H1 (cell line): ENCODE data around the gene WIPI1. TPM values are rescaled to one million over a fixed set of nuclear protein-coding genes. Genes with fewer than 3 reads are reported as not detected.
A peak's percentile ranks its signal among the peaks of the same experiment; 100 is the strongest.

Experiments
- CTCF ChIA-PET: fragments of 300-600 bp; sonication (Branson Sonifier 250); formaldehyde crosslinking; loops from one replicate; lab custom pipeline; 2021; ENCODE audit not compliant: partially characterized antibody; lab: Charles Lee
- POLR2A ChIA-PET: fragments of 300-600 bp; sonication (Branson Sonifier 250); formaldehyde crosslinking; loops from one replicate; lab custom pipeline; 2021; ENCODE audit warnings: inconsistent platforms; ENCODE audit not compliant: partially characterized antibody; lab: Charles Lee
- DNase-seq, 2 experiments: peaks; one replicate each; pipeline versions ENCODE4 v3.0.0 to v3.0.0-alpha.2; 2010 to 2022; ENCODE audit warnings: low spot score in 2 of 2, low read depth in 1 of 2, mixed read lengths in 1 of 2
- FAIRE-seq: peaks from 2 replicates; lab custom pipeline; 2011; peaks lifted over from hg19 to GRCh38; lab: Jason Lieb, UNC
- H2AFZ ChIP-seq: 2 replicates; pipeline ENCODE4 v1.8.1; 2012; ENCODE audit warnings: low read length, inconsistent platforms
- H2AK5ac ChIP-seq: 2 replicates; pipeline ENCODE4 v1.6.1; 2013; ENCODE audit warnings: low read depth, low read length
- H2BK120ac ChIP-seq: replicated peaks from 2 replicates; pipeline ENCODE3; 2013; ENCODE audit warnings: low read depth, low read length, inconsistent platforms
- H2BK12ac ChIP-seq: 2 replicates; pipeline ENCODE4 v1.6.1; 2013; ENCODE audit warnings: low read depth, low read length
- H2BK15ac ChIP-seq: 2 replicates; pipeline ENCODE4 v1.6.1; 2013; ENCODE audit warnings: low read length
- H2BK20ac ChIP-seq: 2 replicates; pipeline ENCODE4 v1.6.1; 2013; ENCODE audit warnings: low read length
- H2BK5ac ChIP-seq: 2 replicates; pipeline ENCODE4 v1.6.1; 2013; ENCODE audit warnings: low read depth, low read length
- H3K14ac ChIP-seq: 2 replicates; pipeline ENCODE4 v1.6.1; 2013; ENCODE audit warnings: inconsistent platforms; ENCODE audit not compliant: insufficient read length
- H3K18ac ChIP-seq: 2 replicates; pipeline ENCODE4 v1.6.1; 2013; ENCODE audit warnings: low read length; ENCODE audit errors: extremely low read depth
- H3K23ac ChIP-seq: 2 replicates; pipeline ENCODE4 v1.6.1; 2013; ENCODE audit warnings: inconsistent platforms; ENCODE audit not compliant: insufficient read length
- H3K23me2 ChIP-seq: 2 replicates; pipeline ENCODE4 v1.6.1; 2013; ENCODE audit warnings: low read depth, low read length
- H3K27ac ChIP-seq: 2 replicates; pipeline ENCODE4 v1.6.1; 2011; ENCODE audit warnings: low read depth, low read length, inconsistent platforms
- H3K27me3 ChIP-seq, 4 experiments: replicated peaks in 1 of 4; 1 replicate in 1 of 4; 2 replicates in 3 of 4; pipeline versions ENCODE4 v1.6.1 to v1.8.1; 2011 to 2013; ENCODE audit warnings: low read length in 3 of 4, mild to moderate bottlenecking in 3 of 4, inconsistent platforms in 2 of 4, mixed read lengths in 2 of 4, moderate library complexity in 1 of 4; ENCODE audit not compliant: control insufficient read depth in 3 of 4, insufficient read depth in 3 of 4; ENCODE audit errors: extremely low read depth in 1 of 4
- H3K36me3 ChIP-seq, 4 experiments: 2 replicates each; pipeline versions ENCODE4 v1.6.1 to v1.8.1; 2011 to 2013; ENCODE audit warnings: mild to moderate bottlenecking in 4 of 4, low read length in 3 of 4, moderate library complexity in 2 of 4, control low read depth in 1 of 4, inconsistent platforms in 1 of 4; ENCODE audit not compliant: insufficient read depth in 4 of 4, control insufficient read depth in 2 of 4
- H3K4ac ChIP-seq: replicated peaks from 2 replicates; pipeline ENCODE3; 2013; ENCODE audit warnings: low read length, low read depth, mixed read lengths, inconsistent platforms; ENCODE audit not compliant: insufficient read length
- H3K4me1 ChIP-seq, 4 experiments: replicated peaks in 1 of 4; 1 replicate in 1 of 4; 2 replicates in 3 of 4; pipeline versions ENCODE4 v1.6.1 to v1.8.1; 2011 to 2013; ENCODE audit warnings: low read length in 3 of 4, inconsistent platforms in 2 of 4, mixed read lengths in 1 of 4; ENCODE audit not compliant: insufficient read depth in 4 of 4, control insufficient read depth in 3 of 4
- H3K4me2 ChIP-seq, 2 experiments: 2 replicates each; pipeline versions ENCODE4 v1.6.1 to v1.8.1; 2011 to 2013; ENCODE audit warnings: low read depth in 2 of 2, low read length in 2 of 2, control low read depth in 1 of 2, inconsistent platforms in 1 of 2, mild to moderate bottlenecking in 1 of 2; ENCODE audit not compliant: insufficient read depth in 1 of 2
- H3K4me3 ChIP-seq, 4 experiments: fragments of 200-600, 300-600 bp in 1 of 4; sonication (generic), shearing (Covaris generic), sonication (Bioruptor Twin) in 1 of 4; 2 replicates each; pipeline versions ENCODE4 v1.5.1 to v1.8.1; 2011 to 2016; ENCODE audit warnings: low read length in 4 of 4, low read depth in 3 of 4, control low read depth in 2 of 4, inconsistent platforms in 2 of 4, mild to moderate bottlenecking in 2 of 4, mixed read lengths in 1 of 4, moderate library complexity in 1 of 4; ENCODE audit not compliant: insufficient read depth in 2 of 4; ENCODE audit errors: extremely low read depth in 1 of 4
- H3K56ac ChIP-seq: replicated peaks from 2 replicates; pipeline ENCODE3; 2013; ENCODE audit warnings: low read depth, mild to moderate bottlenecking, mixed read lengths, low read length, inconsistent platforms; ENCODE audit not compliant: insufficient read length
- H3K79me1 ChIP-seq: 2 replicates; pipeline ENCODE4 v1.6.1; 2013; ENCODE audit warnings: low read depth, low read length, control low read depth
- H3K79me2 ChIP-seq, 2 experiments: 2 replicates each; pipeline versions ENCODE4 v1.6.1 to v1.8.1; 2012 to 2013; ENCODE audit warnings: low read length in 2 of 2, mild to moderate bottlenecking in 2 of 2, inconsistent platforms in 1 of 2; ENCODE audit not compliant: insufficient read depth in 2 of 2, control insufficient read depth in 1 of 2
- H3K9ac ChIP-seq, 4 experiments: replicated peaks in 1 of 4; 1 replicate in 1 of 4; 2 replicates in 3 of 4; pipeline versions ENCODE4 v1.6.1 to v1.8.1; 2011 to 2013; ENCODE audit warnings: low read depth in 3 of 4, low read length in 3 of 4, control low read depth in 2 of 4, mild to moderate bottlenecking in 2 of 4, moderate library complexity in 2 of 4, inconsistent platforms in 1 of 4; ENCODE audit errors: extremely low read depth in 1 of 4
- H3K9me3 ChIP-seq, 2 experiments: 2 replicates each; pipeline versions ENCODE4 v1.6.1 to v1.8.1; 2012 to 2013; ENCODE audit warnings: mild to moderate bottlenecking in 2 of 2, moderate library complexity in 2 of 2, control low read depth in 1 of 2, inconsistent platforms in 1 of 2, low read depth in 1 of 2, low read length in 1 of 2, mixed read lengths in 1 of 2; ENCODE audit not compliant: insufficient read depth in 2 of 2
- H4K20me1 ChIP-seq, 2 experiments: replicated peaks in 1 of 2; 2 replicates each; pipeline versions ENCODE3 to v1.8.1; 2011 to 2013; ENCODE audit warnings: inconsistent platforms in 2 of 2, low read length in 2 of 2, mild to moderate bottlenecking in 1 of 2; ENCODE audit not compliant: insufficient read depth in 2 of 2, control insufficient read depth in 1 of 2
- H4K5ac ChIP-seq: 2 replicates; pipeline ENCODE4 v1.6.1; 2013; ENCODE audit warnings: low read length, low read depth, mixed read lengths, inconsistent platforms; ENCODE audit not compliant: insufficient read length
- H4K8ac ChIP-seq: 2 replicates; pipeline ENCODE4 v1.8.0; 2013; ENCODE audit warnings: mild to moderate bottlenecking, moderate library complexity, low read length, inconsistent platforms; ENCODE audit not compliant: insufficient read depth; ENCODE audit errors: extremely low read depth
- H4K91ac ChIP-seq: replicated peaks from 2 replicates; pipeline ENCODE3; 2013; ENCODE audit warnings: low read length, mixed read lengths, inconsistent platforms; ENCODE audit not compliant: insufficient read length
- BCL11A ChIP-seq, 2 experiments: IDR thresholded peaks; one replicate each; pipeline ENCODE4 v1.6.1; 2011; ENCODE audit warnings: low read depth in 2 of 2, low read length in 2 of 2, mild to moderate bottlenecking in 2 of 2
- CHD1 ChIP-seq: IDR thresholded peaks from 2 replicates; pipeline ENCODE4 v1.6.1; 2012; ENCODE audit warnings: low read depth, low read length, improper control_type of control experiment
- JUND ChIP-seq: IDR thresholded peaks from 2 replicates; pipeline ENCODE4 v1.6.1; 2011; ENCODE audit warnings: mild to moderate bottlenecking, improper control_type of control experiment, low read length
- KDM4A ChIP-seq: IDR thresholded peaks from one replicate; pipeline ENCODE4 v1.7.1; 2012; ENCODE audit warnings: low read depth, mild to moderate bottlenecking, moderate library complexity, low read length, inconsistent platforms; ENCODE audit not compliant: severe bottlenecking
- MAFK ChIP-seq: IDR thresholded peaks from 2 replicates; pipeline ENCODE4 v1.6.1; 2012; ENCODE audit warnings: low read depth, mild to moderate bottlenecking, improper control_type of control experiment, low read length
- WGBS, 2 experiments: shearing (Covaris generic) in 1 of 2; methylation state at CpG; one replicate each; pipeline versions ENCODE4 v1.1.6 to v1.1.7; 2013 to 2015; ENCODE audit warnings: low lambda C conversion rate in 2 of 2, mixed read lengths in 2 of 2, inconsistent platforms in 1 of 2, low coverage in 1 of 2, missing lambda C conversion rate in 1 of 2; ENCODE audit not compliant: insufficient replicate concordance in 2 of 2, insufficient coverage in 1 of 2, insufficient read length in 1 of 2; ENCODE audit errors: extremely low coverage in 1 of 2, missing lambda C conversion rate in 1 of 2; 5-methylcytosine and 5-hydroxymethylcytosine counted together
- polyA plus RNA-seq, 7 experiments: library from polyadenylated mRNA; depleted of rRNA in 3 of 7; stranded (reverse) in 5 of 7; unstranded in 2 of 7; fragments of >200 nt in 5 of 7; fragments of 200-250 nt in 2 of 7; gene quantifications; 1 replicate in 5 of 7; 2 replicates in 1 of 7; 4 replicates in 1 of 7; pipeline versions ENCODE4 v1.2.1 to v1.2.3, GENCODE V29; 2011 to 2013; ENCODE audit warnings: missing spikeins in 2 of 7, mixed read lengths in 2 of 7
- total RNA-seq: library from RNA; stranded (reverse); fragmentation: NEBNext Ultra II Directional; extraction: Animal tissue kit (Norgen Biotek cat#: 25700); gene quantifications from 2 replicates; pipeline ENCODE4 v1.2.1, GENCODE V29; 2021
- TF ChIP-seq, protein P1 (sequence below): IDR thresholded peaks from 2 replicates; pipeline ENCODE4 v1.6.1; 2012; ENCODE audit warnings: inconsistent platforms

Gene WIPI1
- total and polyA plus RNA-seq, 2 of the 8 experiments (the other 6 are each of a cell fraction or from before 2014, with no cell fraction given): 16.6 to 17.4 TPM

DNA sequence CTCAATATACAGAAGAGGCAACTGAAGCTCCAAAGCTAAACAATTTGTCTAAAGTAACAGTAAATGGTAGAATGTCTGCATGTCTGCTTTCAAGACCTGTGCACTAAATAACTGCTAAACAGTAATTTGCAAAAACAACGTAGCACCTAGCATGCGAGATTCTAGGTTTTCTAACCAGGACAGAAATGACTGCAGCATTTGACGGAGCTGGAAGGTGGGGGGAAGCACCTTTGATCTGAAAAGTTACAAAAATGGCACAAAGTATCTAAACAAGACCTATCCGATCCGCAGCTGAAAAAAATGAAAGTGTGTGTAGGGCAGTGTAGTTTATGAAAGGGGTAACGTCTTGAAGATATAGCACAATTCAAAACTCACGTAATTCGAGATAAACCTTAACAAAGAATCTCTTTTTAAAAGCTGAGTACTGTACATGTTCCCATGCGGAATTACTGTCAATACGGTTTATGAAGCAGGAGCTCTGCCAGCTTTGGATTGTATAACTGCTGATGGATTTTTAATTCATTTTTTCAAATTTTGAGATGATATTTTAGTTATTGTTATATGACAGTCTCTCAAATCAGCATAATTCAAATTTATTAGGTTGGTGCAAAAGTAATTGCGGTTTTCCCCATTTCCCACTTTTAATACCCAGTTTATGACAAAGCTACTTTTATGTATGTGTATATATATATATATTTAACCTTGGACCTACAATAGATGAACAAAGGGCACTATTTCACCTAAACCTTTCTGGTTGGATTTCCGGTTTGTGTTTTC, 1.2 kb upstream of the WIPI1 start:
- Histone ChIP-seq H3K4me1 (peaks cover 3 to 9% (median 5%) of the 10 kb centered on the region in 4 experiments; a peak in 6 of 7 replicates), H3K23me2 (peaks cover 8% of the 10 kb centered on the region; the same call in 1 of the 2 replicates), H3K27ac (no peak overlapping the region), H4K5ac (no peak overlapping the region), H3K14ac (no peak overlapping the region), H3K9ac (peak overlapping the region in 1 of 4 experiments; percentile 44; a peak in 2 of 7 replicates), H4K8ac (no peak overlapping the region), H3K4ac (no peak overlapping the region), H2BK15ac (no peak overlapping the region), H2BK5ac (no peak overlapping the region), H4K91ac (no peak overlapping the region), H2AFZ (no peak overlapping the region), H3K23ac (no peak overlapping the region), H2BK120ac (no peak overlapping the region), H3K36me3 (no peaks in the 10 kb centered on the region), H2BK12ac (no peak overlapping the region)
- no peak for DNase-seq
- no peak for TF ChIP-seq BCL11A (IDR thresholded peaks at IDR 0.05; ENCODE audit: low read depth in 2 of 2, low read length in 2 of 2)
- TF ChIP-seq CHD1: no peak
- TF ChIP-seq JUND: no peak
- no peak for TF ChIP-seq MAFK
- TF ChIP-seq KDM4A: no peak
- TF ChIP-seq, protein P1, sequence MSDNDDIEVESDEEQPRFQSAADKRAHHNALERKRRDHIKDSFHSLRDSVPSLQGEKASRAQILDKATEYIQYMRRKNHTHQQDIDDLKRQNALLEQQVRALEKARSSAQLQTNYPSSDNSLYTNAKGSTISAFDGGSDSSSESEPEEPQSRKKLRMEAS: no peak
- TF ChIP-seq, all 59 proteins: peak for 0
- Histone ChIP-seq H3K4me2 (peak overlapping the region; percentile 72 to 89), H3K79me2 (no peaks in the 10 kb centered on the region), H3K18ac (no peak overlapping the region), H2AK5ac (no peak overlapping the region), H2BK20ac (no peak overlapping the region), H3K27me3 (no peaks in the 10 kb centered on the region), H3K9me3 (no peaks in the 10 kb centered on the region), H4K20me1 (peaks cover 0 to 1% of the 10 kb centered on the region in 2 experiments), H3K4me3 (peak overlapping the region; percentile 40 to 62 (median 47); a peak in 5 of 8 replicates), H3K56ac (no peak overlapping the region), H3K79me1 (no peaks in the 10 kb centered on the region)
- WGBS, 2 experiments: 72% methylated on average over 12 of the region's 12 CpGs; no CpG with 5 or more reads in 1 of the 2 experiments
- CTCF ChIA-PET: interaction anchor here (0.8 to 3.0 kb wide), 7 partner anchors 9 to 258 kb away, joined by 3 to 14 read pairs (median 6); no protein-coding TSS in a partner anchor
- no peak for FAIRE-seq
- POLR2A ChIA-PET: interaction anchor here (1.0 to 3.4 kb wide), 6 partner anchors 12 to 259 kb away, joined by 3 to 10 read pairs (median 4); partner anchors contain the start of genes AMZ2, ARSG and PRKAR1A
